Measurements from ENCODE around the gene PCED1B.
"Not testable (repeated sequence)": the region's sequence is repeated elsewhere in the genome, so short reads cannot be mapped to it uniquely, and the experiment has no call there.

PCED1B gene

GRCh38 chr12:47206450-47207339, 127.3 kb downstream of the PCED1B start:
- DNase-seq (ENCODE audit: low read depth) = no peak

GRCh38 chr12:47207340-47207717, 127.9 kb downstream of the PCED1B start:
- no peak for DNase-seq (ENCODE audit: low read depth)

GRCh38 chr12:47207829-47208248, 128.4 kb downstream of the PCED1B start:
- no peak for DNase-seq (ENCODE audit: low read depth)

GRCh38 chr12:47209014-47209413, 129.6 kb downstream of the PCED1B start:
- DNase-seq (ENCODE audit: low read depth) = no peak

GRCh38 chr12:47210776-47211175, 131.4 kb downstream of the PCED1B start:
- DNase-seq (ENCODE audit: low read depth) = no peak

- no peak for DNase-seq (ENCODE audit: low read depth)
These were observed 133.2 kb downstream of the PCED1B start for GRCh38 chr12:47212701-47213039.

- DNase-seq (ENCODE audit: low read depth) = no peak
These were observed 134.0 kb downstream of the PCED1B start for GRCh38 chr12:47213396-47213795.

- DNase-seq (ENCODE audit: low read depth) = no peak
These were observed 134.7 kb downstream of the PCED1B start for GRCh38 chr12:47214001-47214619.

GRCh38 chr12:47214771-47215170, 135.3 kb downstream of the PCED1B start:
- DNase-seq (ENCODE audit: low read depth) = no peak

GRCh38 chr12:47216150-47216677, 136.8 kb downstream of the PCED1B start:
- no peak for DNase-seq (ENCODE audit: low read depth)

GRCh38 chr12:47217595-47217869, 138.1 kb downstream of the PCED1B start:
- DNase-seq (ENCODE audit: low read depth) = not testable (repeated sequence)

GRCh38 chr12:47218191-47218654, 138.8 kb downstream of the PCED1B start:
- no peak for DNase-seq (ENCODE audit: low read depth)

GRCh38 chr12:47219243-47219642, 139.8 kb downstream of the PCED1B start:
- DNase-seq (ENCODE audit: low read depth) = no peak

- no peak for DNase-seq (ENCODE audit: low read depth)
These were observed 142.0 kb downstream of the PCED1B start for GRCh38 chr12:47221256-47222023.

- no peak for DNase-seq (ENCODE audit: low read depth)
These were observed 143.2 kb downstream of the PCED1B start for GRCh38 chr12:47222520-47223030.

GRCh38 chr12:47223031-47223847, 143.8 kb downstream of the PCED1B start:
- DNase-seq (ENCODE audit: low read depth) = no peak

GRCh38 chr12:47223848-47224213, 144.4 kb downstream of the PCED1B start:
- DNase-seq (ENCODE audit: low read depth) = no peak

- no peak for DNase-seq (ENCODE audit: low read depth)
These were observed 145.2 kb downstream of the PCED1B start for GRCh38 chr12:47224563-47225133.

- DNase-seq (ENCODE audit: low read depth) = no peak
These were observed 145.9 kb downstream of the PCED1B start for GRCh38 chr12:47225356-47225755.

GRCh38 chr12:47226199-47226598, 146.8 kb downstream of the PCED1B start:
- no peak for DNase-seq (ENCODE audit: low read depth)

GRCh38 chr12:47228802-47229201, 149.4 kb downstream of the PCED1B start:
- no peak for DNase-seq (ENCODE audit: low read depth)
